NT2/D1 (cell line): ENCODE results near the gene FLNB.

Experiments used
- DNase-seq: peaks from one replicate; pipeline ENCODE4 v3.0.0-alpha.2; 2011; ENCODE audit warnings: low read depth, low spot score
- H3K27me3 ChIP-seq: 2 replicates; pipeline ENCODE4 v1.6.0; 2011; ENCODE audit warnings: mild to moderate bottlenecking; ENCODE audit not compliant: insufficient read length, insufficient read depth
- H3K36me3 ChIP-seq: 2 replicates; pipeline ENCODE4 v1.6.1; 2011; ENCODE audit warnings: mild to moderate bottlenecking, low read length, mixed read lengths; ENCODE audit not compliant: insufficient read depth, insufficient read length
- H3K4me1 ChIP-seq: 2 replicates; pipeline ENCODE4 v1.5.1; 2011; ENCODE audit not compliant: insufficient read depth, insufficient read length
- H3K4me3 ChIP-seq: 2 replicates; pipeline ENCODE4 v1.5.1; 2011; ENCODE audit warnings: low read depth; ENCODE audit not compliant: insufficient read length
- H3K9ac ChIP-seq: 2 replicates; pipeline ENCODE4 v1.6.0; 2011; ENCODE audit warnings: low read depth; ENCODE audit not compliant: insufficient read length
- H3K9me3 ChIP-seq: 2 replicates; pipeline ENCODE4 v1.5.1; 2011; ENCODE audit warnings: mild to moderate bottlenecking, low read length; ENCODE audit not compliant: insufficient read depth
- SUZ12 ChIP-seq: IDR thresholded peaks from 2 replicates; pipeline ENCODE4 v1.6.1; 2011; ENCODE audit not compliant: insufficient read length, insufficient read depth; ENCODE audit errors: extremely low read depth
- YY1 ChIP-seq: IDR thresholded peaks from 2 replicates; pipeline ENCODE4 v1.6.1; 2011; ENCODE audit not compliant: insufficient read length, insufficient read depth
- ZNF274 ChIP-seq: IDR thresholded peaks from 2 replicates; pipeline ENCODE4 v1.6.1; 2011; ENCODE audit warnings: mild to moderate bottlenecking, low read depth, low read length

The FLNB gene

DNA sequence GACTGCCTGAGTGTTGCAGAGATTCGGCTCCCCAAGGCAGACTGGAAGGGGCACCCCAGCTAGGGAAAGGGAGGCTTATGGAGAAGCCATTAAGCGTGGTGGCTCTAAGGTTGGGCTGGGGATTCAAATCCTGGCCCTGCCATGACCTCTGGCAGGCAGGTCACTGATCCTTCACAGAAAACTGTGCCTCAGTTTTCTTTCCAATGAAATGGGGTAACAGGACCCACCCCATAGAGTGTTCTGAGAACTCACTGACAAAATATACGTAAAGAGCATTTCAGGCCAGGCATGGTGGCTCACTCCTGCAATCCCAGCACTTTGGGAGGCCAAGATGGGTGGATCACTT is 167.9 kb downstream of the FLNB start:
- Histone ChIP-seq H3K27me3 (peaks cover 3% of the 10 kb centered on the region), H3K9me3 (no peaks in the 10 kb centered on the region), H3K4me1 (peaks cover 23% of the 10 kb centered on the region), H3K9ac (peak overlapping the region; percentile 29), H3K4me3 (no peak overlapping the region), H3K36me3 (peaks cover 13% of the 10 kb centered on the region)
- DNase-seq = no peak
- no peak for TF ChIP-seq ZNF274
- TF ChIP-seq YY1 = no peak
- no peak for TF ChIP-seq SUZ12

DNA sequence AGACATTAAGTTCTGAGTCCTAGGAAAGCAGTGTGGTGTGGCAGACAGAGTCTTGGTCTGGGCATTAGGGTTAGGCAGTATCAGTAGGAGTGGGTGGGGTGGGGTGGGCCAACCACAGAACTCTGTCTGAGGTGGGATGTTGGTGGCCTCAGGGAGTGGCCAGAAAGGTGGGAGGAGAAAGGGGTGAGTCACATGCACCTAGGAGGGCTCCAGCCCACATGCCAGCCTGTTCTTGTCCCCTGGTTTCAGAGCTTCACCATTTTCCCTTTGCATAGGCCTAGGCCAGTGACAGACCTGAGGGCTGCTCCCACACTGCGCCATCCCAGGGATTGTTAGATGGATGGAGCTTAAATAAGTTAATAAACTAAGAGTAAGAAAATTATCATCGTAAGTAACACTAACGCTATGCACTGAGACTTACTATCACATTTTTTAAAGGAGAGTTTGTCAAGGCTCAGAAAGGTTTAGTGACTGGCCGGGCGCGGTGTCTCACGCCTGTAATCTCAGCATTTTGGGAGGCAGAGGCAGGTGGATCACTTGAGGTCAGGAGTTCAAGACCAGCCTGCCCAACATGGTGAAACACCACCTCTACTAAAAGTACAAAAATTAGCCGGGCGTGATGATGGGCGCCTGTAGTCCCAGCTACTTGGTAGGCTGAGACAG is 168.7 kb downstream of the FLNB start:
- H3K4me1 ChIP-seq = peaks cover 23% of the 10 kb centered on the region
- DNase-seq = no peak
- no peak for TF ChIP-seq ZNF274
- no peak for TF ChIP-seq SUZ12
- H3K9ac ChIP-seq = no peak overlapping the region
- no peaks in the 10 kb centered on the region for H3K9me3 ChIP-seq
- no peak overlapping the region for H3K4me3 ChIP-seq
- peaks cover 3% of the 10 kb centered on the region for H3K27me3 ChIP-seq
- peaks cover 5% of the 10 kb centered on the region for H3K36me3 ChIP-seq

DNA sequence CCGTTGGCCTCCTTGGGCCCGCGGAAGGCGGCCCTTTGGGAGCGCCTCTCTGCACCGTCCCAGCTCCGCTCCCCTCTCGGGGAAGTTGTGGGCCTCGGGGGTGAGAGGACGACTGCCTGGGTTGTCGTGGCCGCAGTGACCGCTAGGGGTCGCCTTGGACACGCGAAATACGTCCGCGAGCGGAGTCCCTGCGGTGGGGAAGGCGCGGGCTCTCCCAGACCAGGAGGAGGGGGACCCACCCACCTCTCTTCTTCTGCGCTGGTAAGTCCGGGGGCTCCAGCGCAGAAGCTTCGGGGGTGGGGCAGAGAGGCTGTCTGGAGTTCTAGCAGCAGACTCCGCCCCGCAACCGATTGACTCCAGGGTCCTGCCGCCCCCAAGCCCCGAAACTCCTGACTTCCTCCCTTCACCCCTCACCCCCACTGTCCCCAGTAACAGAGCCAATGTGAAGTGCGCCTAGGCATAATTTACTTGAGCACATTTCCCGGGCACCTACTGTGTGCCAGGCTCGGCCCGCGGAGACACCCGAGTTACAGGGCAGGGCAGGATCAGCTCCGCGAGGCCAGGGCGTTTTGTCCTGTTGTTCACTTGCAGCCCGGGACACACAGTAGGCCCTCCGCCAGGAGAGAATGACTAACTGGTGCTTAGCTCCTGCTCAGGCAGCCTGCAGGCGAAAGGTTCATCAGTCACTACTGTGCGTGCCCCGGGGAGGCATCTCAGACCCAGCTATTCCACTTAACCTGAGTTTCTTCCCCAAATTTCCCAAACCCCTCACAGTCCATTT is 169.7 kb downstream of the FLNB start:
- H3K27me3 ChIP-seq = peaks cover 3% of the 10 kb centered on the region
- H3K4me3 ChIP-seq = peak overlapping the region; percentile 29
- H3K4me1 ChIP-seq = peaks cover 23% of the 10 kb centered on the region
- DNase-seq = peak; percentile 73
- no peaks in the 10 kb centered on the region for H3K36me3 ChIP-seq
- TF ChIP-seq YY1 (no peak), SUZ12 (no peak), ZNF274 (no peak)
- peak overlapping the region; percentile 62 for H3K9ac ChIP-seq
- H3K9me3 ChIP-seq = no peaks in the 10 kb centered on the region

DNA sequence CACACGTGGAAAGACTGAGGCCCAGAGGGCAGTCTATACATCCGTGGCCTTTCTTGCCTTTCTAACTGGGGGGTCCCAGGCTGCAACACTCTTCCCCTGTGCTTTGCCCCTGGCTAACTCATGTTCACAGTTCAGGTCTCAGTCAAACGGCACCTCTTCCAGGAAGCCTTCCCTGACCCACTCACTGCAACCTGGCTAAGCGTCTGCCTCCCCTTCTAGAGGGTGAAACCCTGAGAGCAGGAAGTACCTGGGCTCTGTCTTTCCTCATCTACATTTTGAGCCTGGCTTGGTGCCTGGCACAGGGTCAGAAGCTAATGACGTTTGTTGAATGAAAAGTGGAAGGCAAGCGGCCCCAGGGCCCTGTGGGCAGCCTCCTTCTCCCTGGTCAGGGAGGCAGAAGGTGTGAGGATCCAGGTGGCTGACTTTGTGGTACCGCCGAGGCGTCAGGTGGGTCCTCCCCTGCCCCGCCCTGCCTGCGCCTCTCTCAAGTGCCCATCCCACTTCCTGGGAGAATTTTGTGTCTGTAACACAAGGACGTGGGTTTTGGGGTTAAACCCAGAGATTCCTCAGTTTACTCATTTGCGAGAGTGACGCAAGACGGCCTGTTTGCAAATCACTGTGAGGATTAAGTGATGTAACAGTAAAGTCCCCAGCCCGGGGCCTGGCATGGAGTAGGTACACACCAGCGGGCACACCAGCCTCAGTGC is 170.5 kb downstream of the FLNB start:
- Histone ChIP-seq H3K36me3 (no peaks in the 10 kb centered on the region), H3K4me1 (peaks cover 16% of the 10 kb centered on the region), H3K27me3 (peaks cover 3% of the 10 kb centered on the region), H3K9me3 (no peaks in the 10 kb centered on the region), H3K9ac (peak overlapping the region; percentile 62), H3K4me3 (no peak overlapping the region)
- TF ChIP-seq ZNF274 (no peak), YY1 (no peak), SUZ12 (no peak)
- no peak for DNase-seq

DNA sequence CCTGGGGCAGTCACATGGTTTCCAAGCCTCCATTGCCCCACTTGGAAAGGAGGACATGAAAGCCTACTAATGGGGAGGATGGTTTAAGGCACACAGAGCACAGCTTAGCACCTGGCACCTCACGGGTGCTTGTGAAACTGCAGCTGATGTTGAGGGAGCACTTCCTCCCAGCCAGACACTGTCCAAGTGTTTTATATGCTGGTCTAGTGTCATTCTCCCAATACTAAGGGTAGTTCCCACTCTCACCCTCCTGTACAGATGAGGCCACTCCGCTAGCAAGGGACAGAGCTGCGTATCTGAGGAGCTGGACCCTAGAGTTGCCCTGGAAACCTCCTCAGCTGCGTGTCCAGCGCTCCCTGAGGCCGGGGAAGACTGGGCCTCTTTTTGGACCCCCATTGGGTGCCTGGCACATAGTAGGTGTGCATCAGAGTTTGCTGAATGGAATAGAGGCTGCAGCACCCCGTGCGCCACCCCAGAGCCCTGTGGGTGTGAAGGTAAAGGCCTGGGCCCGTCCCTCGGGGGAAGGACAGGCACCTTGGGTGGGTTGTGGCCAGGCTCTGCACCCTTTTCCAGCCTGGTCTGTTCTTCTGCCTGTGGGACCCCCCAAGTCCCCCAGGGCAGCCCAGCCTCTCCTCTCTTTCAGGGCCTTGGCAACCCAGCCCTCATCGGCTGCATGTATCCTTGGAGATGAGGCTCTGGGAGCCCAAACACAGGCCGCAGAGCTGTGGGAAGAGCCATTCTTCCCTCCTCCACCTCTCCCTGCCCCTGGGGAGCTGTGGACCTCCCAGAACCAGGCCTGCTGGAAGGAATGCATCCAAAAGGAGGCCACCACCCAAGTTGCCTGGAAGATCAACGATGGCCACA is 171.2 kb downstream of the FLNB start:
- no peak for DNase-seq
- H3K9me3 ChIP-seq = no peaks in the 10 kb centered on the region
- no peak overlapping the region for H3K9ac ChIP-seq
- H3K4me3 ChIP-seq = no peak overlapping the region
- H3K36me3 ChIP-seq = no peaks in the 10 kb centered on the region
- no peak for TF ChIP-seq YY1
- TF ChIP-seq ZNF274 = no peak
- TF ChIP-seq SUZ12 = no peak
- peaks cover 14% of the 10 kb centered on the region for H3K4me1 ChIP-seq
- H3K27me3 ChIP-seq = peaks cover 3% of the 10 kb centered on the region

DNA sequence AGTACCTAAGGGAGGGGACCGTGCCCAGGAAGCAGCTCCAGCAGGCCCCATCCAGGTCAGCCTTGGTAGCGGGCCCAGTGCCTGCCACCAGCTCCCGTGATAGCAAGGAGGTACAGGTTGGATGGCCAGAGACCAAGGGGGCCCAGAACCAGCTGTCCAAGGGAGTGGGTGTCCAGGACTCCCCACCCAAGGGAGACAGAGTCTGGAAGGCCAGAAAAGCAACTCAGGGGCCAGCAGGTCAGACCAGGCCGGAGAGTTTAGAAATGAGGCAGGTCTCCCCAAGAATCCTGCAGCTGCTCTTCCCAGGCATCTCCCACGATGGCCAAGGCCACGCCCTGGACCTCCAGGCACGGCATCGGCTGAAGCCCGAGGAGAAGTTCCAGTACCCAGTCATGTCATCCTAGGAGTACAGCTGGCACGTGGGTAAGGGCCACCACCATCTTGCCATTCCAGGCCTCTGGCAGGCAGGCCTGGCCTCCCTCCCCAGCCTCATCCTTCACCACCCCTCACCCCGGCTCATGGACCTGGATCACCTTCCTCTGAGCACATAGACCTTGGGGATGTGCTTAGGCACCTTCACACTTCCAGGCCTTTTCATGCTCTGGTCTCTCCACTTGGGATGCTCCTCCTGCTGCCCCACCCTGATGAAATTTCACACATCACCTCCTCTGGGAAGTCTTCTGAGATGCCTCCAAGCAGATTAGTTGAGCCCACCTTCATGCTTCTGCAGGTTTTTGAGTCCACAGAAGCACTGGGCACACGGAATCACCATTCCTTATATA is 172.1 kb downstream of the FLNB start:
- Histone ChIP-seq H3K9me3 (no peaks in the 10 kb centered on the region), H3K4me3 (no peak overlapping the region), H3K36me3 (no peaks in the 10 kb centered on the region), H3K4me1 (peaks cover 14% of the 10 kb centered on the region), H3K27me3 (peaks cover 3% of the 10 kb centered on the region), H3K9ac (no peak overlapping the region)
- no peak for DNase-seq
- TF ChIP-seq ZNF274 = no peak
- no peak for TF ChIP-seq YY1
- no peak for TF ChIP-seq SUZ12
